ENCODE measurements around the gene HTR2A. TPM values are rescaled to one million over a fixed set of nuclear protein-coding genes. Genes with fewer than 3 reads are reported as not detected.

Gene HTR2A
- total and polyA plus RNA-seq, 4 donors: 7.1 to 23.5 (median 18.5) TPM

DNA sequence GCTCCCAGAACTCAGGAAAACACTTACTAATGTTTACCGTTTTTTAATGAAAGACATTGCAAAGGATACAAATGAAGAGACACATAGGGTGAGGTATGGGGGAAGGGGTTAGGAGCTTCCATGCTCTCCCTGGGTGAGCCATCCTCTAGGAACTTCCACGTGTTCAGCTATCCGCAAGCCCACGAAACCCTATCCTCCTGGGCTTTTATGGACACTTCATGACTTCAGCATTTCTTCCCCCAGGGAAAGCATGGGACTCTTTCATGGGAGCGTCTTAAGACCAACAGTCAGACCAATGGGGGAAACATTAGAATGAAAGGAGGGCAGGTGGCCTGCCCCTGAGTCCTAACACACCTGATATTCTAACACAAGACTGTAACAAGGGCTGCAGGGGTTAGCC, 93.3 kb downstream of the HTR2A start:
- H3K27ac ChIP-seq (ENCODE audit: low read depth, low read length): no peak overlapping the region
- no peak for DNase-seq (ENCODE audit: low read depth in 4 of 6, low spot score in 6 of 6)
- no peaks in the 10 kb centered on the region for H3K4me1 ChIP-seq (ENCODE audit: control insufficient read depth, insufficient read depth, low read length)
- no peaks in the 10 kb centered on the region for H3K9me3 ChIP-seq (ENCODE audit: control insufficient read depth, insufficient read depth, low read length)
- no peak overlapping the region for H3K4me3 ChIP-seq (ENCODE audit: low read depth, low read length)
- H3K27me3 ChIP-seq (ENCODE audit: control insufficient read depth, insufficient read depth, low read length): no peaks in the 10 kb centered on the region
- 94% methylated on average over 3 of the region's 5 CpGs for WGBS (ENCODE audit: insufficient coverage)
- H3K36me3 ChIP-seq (ENCODE audit: control insufficient read depth, insufficient read depth, low read length): no peaks in the 10 kb centered on the region

DNA sequence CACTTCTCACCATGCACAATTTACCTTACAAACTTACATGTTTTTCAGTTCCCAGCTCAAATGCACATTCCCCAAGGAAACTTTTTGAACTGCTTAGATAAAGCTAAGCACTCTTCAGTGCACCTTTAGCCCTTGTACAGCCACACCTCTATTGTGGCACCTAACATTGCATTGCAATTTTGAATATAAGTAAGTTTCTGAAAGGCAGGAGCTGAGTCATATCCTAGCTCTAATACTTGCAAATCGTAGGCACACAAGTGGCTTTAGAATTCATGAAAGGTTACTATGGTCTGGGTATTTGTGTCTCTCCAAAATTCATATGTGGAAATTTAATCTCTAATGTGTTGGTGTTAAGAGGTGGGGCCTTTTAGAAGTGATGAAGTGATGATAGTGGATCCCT, 95.0 kb downstream of the HTR2A start:
- Histone ChIP-seq H3K9me3 (ENCODE audit: control insufficient read depth, insufficient read depth, low read length) (no peaks in the 10 kb centered on the region), H3K4me3 (ENCODE audit: low read depth, low read length) (no peak overlapping the region), H3K36me3 (ENCODE audit: control insufficient read depth, insufficient read depth, low read length) (no peaks in the 10 kb centered on the region), H3K4me1 (ENCODE audit: control insufficient read depth, insufficient read depth, low read length) (peaks cover 7% of the 10 kb centered on the region), H3K27ac (ENCODE audit: low read depth, low read length) (no peak overlapping the region), H3K27me3 (ENCODE audit: control insufficient read depth, insufficient read depth, low read length) (no peaks in the 10 kb centered on the region)
- no peak for DNase-seq (ENCODE audit: low read depth in 4 of 6, low spot score in 6 of 6)
- WGBS (ENCODE audit: insufficient coverage): no CpG with 5 or more reads among the region's 1 CpG

DNA sequence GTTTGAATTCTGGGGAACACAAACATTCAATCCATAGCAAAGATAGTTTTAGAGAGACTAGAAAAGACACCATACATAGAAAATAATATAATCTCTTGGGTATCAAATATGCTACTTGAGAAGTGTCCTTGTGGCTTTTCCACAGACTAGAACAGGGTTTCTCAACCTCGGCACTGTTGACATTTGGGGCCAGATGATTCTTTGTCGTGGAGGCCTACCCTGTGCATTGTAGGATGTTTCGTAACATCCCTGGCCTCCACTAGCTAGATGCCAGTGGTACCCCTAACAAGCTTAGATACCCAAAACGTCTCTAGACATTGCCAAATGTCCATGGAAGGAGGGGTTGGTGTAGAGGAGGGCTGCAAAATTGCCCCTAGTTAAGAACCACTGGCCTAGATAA, 97.7 kb downstream of the HTR2A start:
- WGBS (ENCODE audit: insufficient coverage): no CpG with 5 or more reads among the region's 4 CpGs
- Histone ChIP-seq H3K27ac (ENCODE audit: low read depth, low read length) (no peak overlapping the region), H3K27me3 (ENCODE audit: control insufficient read depth, insufficient read depth, low read length) (no peaks in the 10 kb centered on the region), H3K36me3 (ENCODE audit: control insufficient read depth, insufficient read depth, low read length) (no peaks in the 10 kb centered on the region), H3K4me3 (ENCODE audit: low read depth, low read length) (no peak overlapping the region), H3K9me3 (ENCODE audit: control insufficient read depth, insufficient read depth, low read length) (no peaks in the 10 kb centered on the region), H3K4me1 (ENCODE audit: control insufficient read depth, insufficient read depth, low read length) (peaks cover 18% of the 10 kb centered on the region)
- DNase-seq (ENCODE audit: low read depth in 4 of 6, low spot score in 6 of 6): no peak

DNA sequence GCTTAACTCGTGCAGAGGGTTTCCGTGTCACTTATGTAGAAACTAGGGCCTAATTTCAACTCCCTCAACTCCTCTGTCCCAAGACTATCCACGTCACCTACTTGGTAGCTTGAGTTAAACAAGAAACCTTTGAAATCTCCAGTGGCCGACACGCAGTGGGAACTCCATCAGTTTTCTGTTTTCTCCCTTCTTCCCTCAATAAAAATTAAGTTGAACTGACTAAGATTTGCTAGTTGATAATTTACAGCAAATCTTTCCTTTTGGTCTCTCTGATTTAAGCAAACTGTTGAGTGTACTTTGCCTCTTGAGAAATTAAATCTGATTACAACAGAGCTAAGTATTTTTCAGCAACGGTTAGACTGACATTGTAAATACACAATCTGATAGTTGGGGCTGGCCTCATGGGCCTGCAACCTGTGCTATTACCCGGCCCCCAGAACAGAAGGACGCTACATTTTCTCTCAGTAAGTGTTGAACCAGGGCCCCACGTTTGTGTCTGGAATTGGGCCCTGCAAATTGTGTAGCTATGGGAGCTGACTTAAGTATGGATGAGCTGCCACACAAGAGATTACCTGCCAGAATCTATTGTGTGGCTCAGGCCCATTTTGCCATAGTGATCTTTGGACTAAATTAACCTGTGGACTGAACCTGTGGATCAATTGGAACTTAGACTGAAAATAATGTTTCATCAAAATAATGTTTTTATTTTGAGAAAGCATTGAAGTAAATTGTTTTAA, 99.2 kb downstream of the HTR2A start:
- H3K27ac ChIP-seq (ENCODE audit: low read depth, low read length): peak overlapping the region; percentile 90
- no peaks in the 10 kb centered on the region for H3K9me3 ChIP-seq (ENCODE audit: control insufficient read depth, insufficient read depth, low read length)
- WGBS (ENCODE audit: insufficient coverage): 42% methylated on average over 6 of the region's 9 CpGs

DNA sequence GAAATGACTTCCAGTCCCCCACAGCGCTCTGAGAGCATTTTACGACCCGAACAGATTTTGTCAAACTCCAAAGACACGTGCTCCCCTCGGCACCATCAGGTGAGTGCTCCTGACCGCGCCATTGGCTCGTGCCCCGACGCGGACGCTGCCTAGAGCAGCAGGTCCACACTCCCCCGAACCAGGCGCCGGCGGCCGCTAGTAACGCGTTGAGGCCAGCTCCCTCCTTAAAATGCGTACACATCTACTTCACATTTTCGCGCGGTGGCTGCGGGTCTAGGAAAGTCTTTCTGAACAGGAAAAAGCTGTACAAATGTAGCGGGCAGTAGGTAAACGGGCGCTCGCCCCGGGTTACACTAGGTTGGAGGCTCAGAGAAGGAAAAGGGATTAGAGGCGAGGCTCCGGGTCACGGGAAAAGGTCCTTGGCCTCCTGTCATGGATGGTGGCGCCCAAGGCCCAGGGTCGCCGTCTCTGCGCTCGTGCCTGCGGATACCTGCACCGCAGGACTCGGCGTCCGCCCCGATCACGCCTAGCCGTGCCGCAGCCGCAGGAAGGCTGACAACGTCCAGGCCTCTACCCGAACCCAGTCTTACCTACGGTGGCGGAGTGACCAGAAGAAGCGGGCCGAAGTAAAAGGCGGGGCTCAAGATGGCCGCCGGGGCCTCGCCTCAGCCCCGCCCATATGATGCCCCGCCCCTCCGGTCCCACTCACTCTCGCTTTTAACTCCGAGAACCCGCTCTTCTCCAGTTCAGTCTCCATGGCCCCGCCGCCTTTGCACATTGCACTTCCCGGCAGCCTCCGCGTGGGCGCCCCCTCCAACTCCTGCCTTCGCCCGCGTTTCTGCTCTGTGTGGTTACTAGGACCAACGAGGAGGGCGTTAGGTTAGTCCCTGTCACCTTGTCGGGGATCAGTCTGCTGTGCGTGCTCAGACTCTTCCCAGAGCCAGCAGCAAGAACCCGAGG, 100.1 kb downstream of the HTR2A start, which contains the start of gene ESD:
Gene ESD, minus strand, starts transcription at position 647 of the 960 bp plus-strand sequence. CDS start 5,748 bp downstream, outside the sequence.
- Histone ChIP-seq H3K9me3 (ENCODE audit: control insufficient read depth, insufficient read depth, low read length) (no peaks in the 10 kb centered on the region), H3K27me3 (ENCODE audit: control insufficient read depth, insufficient read depth, low read length) (no peaks in the 10 kb centered on the region), H3K4me1 (ENCODE audit: control insufficient read depth, insufficient read depth, low read length) (peaks cover 18% of the 10 kb centered on the region), H3K27ac (ENCODE audit: low read depth, low read length) (peak within 1 kb of the TSS; percentile 90), H3K36me3 (ENCODE audit: control insufficient read depth, insufficient read depth, low read length) (no peaks in the 10 kb centered on the region), H3K4me3 (ENCODE audit: low read depth, low read length) (peak within 1 kb of the TSS; percentile 82)
- peak; percentile 84 to 98 (median 88) for DNase-seq (ENCODE audit: low read depth in 4 of 6, low spot score in 6 of 6)
- under 1% methylated on average over 73 of the region's 77 CpGs for WGBS (ENCODE audit: insufficient coverage)

More for the DNA sequence above, 99.2 kb downstream of the HTR2A start:
- peak overlapping the region; percentile 82 for H3K4me3 ChIP-seq (ENCODE audit: low read depth, low read length)
- no peaks in the 10 kb centered on the region for H3K36me3 ChIP-seq (ENCODE audit: control insufficient read depth, insufficient read depth, low read length)
- H3K27me3 ChIP-seq (ENCODE audit: control insufficient read depth, insufficient read depth, low read length): no peaks in the 10 kb centered on the region
- peak in 1 of 6 donors; percentile 5 for DNase-seq (ENCODE audit: low read depth in 4 of 6, low spot score in 6 of 6)
- peaks cover 18% of the 10 kb centered on the region for H3K4me1 ChIP-seq (ENCODE audit: control insufficient read depth, insufficient read depth, low read length)

DNA sequence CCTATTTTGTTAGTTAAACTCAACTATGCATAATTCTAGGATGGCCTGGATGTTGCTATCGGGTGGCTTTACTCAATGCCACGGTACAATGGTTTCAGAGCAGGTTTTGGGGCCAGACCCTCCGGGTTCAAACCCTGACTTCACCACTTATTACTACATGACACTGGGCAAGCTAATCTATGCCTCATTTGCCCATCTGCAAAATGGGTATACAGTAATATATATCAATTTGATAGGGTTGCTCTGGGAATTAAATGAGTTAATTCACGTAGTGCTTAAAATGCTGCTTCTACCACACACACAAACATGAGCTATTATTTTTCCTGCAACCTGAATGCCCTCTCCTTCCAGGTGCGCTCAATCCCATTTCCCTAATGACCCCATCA, 100.7 kb downstream of the HTR2A start:
- WGBS (ENCODE audit: insufficient coverage): 60% methylated on average over 3 of the region's 5 CpGs
- Histone ChIP-seq H3K4me1 (ENCODE audit: control insufficient read depth, insufficient read depth, low read length) (peaks cover 18% of the 10 kb centered on the region), H3K4me3 (ENCODE audit: low read depth, low read length) (peak overlapping the region; percentile 82), H3K36me3 (ENCODE audit: control insufficient read depth, insufficient read depth, low read length) (no peaks in the 10 kb centered on the region), H3K9me3 (ENCODE audit: control insufficient read depth, insufficient read depth, low read length) (no peaks in the 10 kb centered on the region), H3K27ac (ENCODE audit: low read depth, low read length) (peak overlapping the region; percentile 90), H3K27me3 (ENCODE audit: control insufficient read depth, insufficient read depth, low read length) (no peaks in the 10 kb centered on the region)
- DNase-seq (ENCODE audit: low read depth in 4 of 6, low spot score in 6 of 6): no peak

DNA sequence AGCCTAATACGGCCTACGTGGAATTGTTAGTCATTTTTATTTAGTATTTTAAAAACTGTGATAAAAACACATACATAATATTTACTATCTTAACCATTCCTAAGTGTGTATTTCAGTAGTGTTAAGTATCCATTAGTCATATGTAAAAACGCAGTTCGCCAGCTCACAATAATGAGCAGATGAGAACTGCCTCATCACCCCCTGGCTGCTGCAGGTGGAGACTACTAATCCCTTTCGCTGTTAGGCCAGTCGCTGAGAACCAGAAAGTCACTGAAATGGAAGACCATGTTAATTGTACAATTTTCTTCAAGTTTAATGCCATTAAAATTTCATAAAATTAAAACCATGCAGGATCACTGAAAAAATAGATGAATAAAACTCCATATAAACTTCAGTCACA, 101.5 kb downstream of the HTR2A start:
- no peaks in the 10 kb centered on the region for H3K36me3 ChIP-seq (ENCODE audit: control insufficient read depth, insufficient read depth, low read length)
- WGBS (ENCODE audit: insufficient coverage): no CpG with 5 or more reads among the region's 6 CpGs
- H3K4me3 ChIP-seq (ENCODE audit: low read depth, low read length): no peak overlapping the region
- H3K9me3 ChIP-seq (ENCODE audit: control insufficient read depth, insufficient read depth, low read length): no peaks in the 10 kb centered on the region
- peaks cover 18% of the 10 kb centered on the region for H3K4me1 ChIP-seq (ENCODE audit: control insufficient read depth, insufficient read depth, low read length)
- no peaks in the 10 kb centered on the region for H3K27me3 ChIP-seq (ENCODE audit: control insufficient read depth, insufficient read depth, low read length)
- H3K27ac ChIP-seq (ENCODE audit: low read depth, low read length): no peak overlapping the region
- peak in 1 of 6 donors; percentile 22 for DNase-seq (ENCODE audit: low read depth in 4 of 6, low spot score in 6 of 6)

DNA sequence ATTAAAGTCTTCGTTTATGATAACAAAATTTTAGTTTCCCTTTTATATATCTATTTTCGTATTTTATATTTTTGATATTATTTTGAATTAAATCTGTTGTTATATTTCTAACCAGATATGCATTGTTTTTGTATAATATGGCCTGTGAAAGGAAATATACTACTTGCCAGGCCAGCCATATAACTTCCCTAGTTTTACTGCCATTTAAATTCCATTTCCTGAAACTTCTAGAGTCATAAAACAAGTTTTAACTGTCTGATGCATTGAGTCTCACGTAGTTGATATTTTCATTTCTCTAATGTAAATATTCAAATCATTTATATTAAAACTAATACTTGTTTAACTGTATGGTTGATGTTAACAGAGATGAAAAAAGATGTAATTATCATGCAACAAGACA, 113.3 kb downstream of the HTR2A start:
- no peaks in the 10 kb centered on the region for H3K9me3 ChIP-seq (ENCODE audit: control insufficient read depth, insufficient read depth, low read length)
- WGBS (ENCODE audit: insufficient coverage): no CpG with 5 or more reads among the region's 3 CpGs
- H3K27me3 ChIP-seq (ENCODE audit: control insufficient read depth, insufficient read depth, low read length): no peaks in the 10 kb centered on the region
- no peak overlapping the region for H3K27ac ChIP-seq (ENCODE audit: low read depth, low read length)
- H3K36me3 ChIP-seq (ENCODE audit: control insufficient read depth, insufficient read depth, low read length): no peaks in the 10 kb centered on the region
- no peaks in the 10 kb centered on the region for H3K4me1 ChIP-seq (ENCODE audit: control insufficient read depth, insufficient read depth, low read length)
- no peak overlapping the region for H3K4me3 ChIP-seq (ENCODE audit: low read depth, low read length)
- DNase-seq (ENCODE audit: low read depth in 4 of 6, low spot score in 6 of 6): no peak

DNA sequence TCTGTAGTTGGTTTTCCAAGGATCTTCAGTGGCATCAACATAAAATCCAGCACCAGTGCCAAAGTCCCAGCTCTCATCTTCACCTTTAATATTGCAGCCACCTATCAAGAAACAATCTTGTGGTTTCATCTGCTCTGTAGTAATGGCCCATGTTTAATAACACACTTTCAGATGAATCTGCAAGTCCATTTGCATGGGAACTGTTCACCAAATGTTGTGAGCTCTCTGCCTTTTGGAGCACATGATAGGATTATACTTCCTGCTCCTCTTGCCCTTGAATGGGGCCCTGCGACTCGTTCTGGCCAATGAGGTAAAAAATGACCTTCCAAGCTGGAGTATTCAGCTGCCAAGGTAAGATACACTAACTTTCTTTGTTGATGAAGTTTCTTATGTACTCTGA, 114.2 kb downstream of the HTR2A start:
- no peaks in the 10 kb centered on the region for H3K27me3 ChIP-seq (ENCODE audit: control insufficient read depth, insufficient read depth, low read length)
- no peaks in the 10 kb centered on the region for H3K36me3 ChIP-seq (ENCODE audit: control insufficient read depth, insufficient read depth, low read length)
- no peaks in the 10 kb centered on the region for H3K4me1 ChIP-seq (ENCODE audit: control insufficient read depth, insufficient read depth, low read length)
- no peaks in the 10 kb centered on the region for H3K9me3 ChIP-seq (ENCODE audit: control insufficient read depth, insufficient read depth, low read length)
- WGBS (ENCODE audit: insufficient coverage): no CpG with 5 or more reads among the region's 2 CpGs
- H3K4me3 ChIP-seq (ENCODE audit: low read depth, low read length): no peak overlapping the region
- H3K27ac ChIP-seq (ENCODE audit: low read depth, low read length): no peak overlapping the region
- DNase-seq (ENCODE audit: low read depth in 4 of 6, low spot score in 6 of 6): no peak
